Gastroesophageal sphincter (tissue), 3 donors: ENCODE results near the gene NKAIN2.

ENCODE experiments used
- CTCF ChIP-seq, 4 experiments: fragments of 200-600 bp in 2 of 4; fragments of 450-650 bp in 2 of 4; sonication (generic) in 1 of 4; IDR thresholded peaks; one replicate each; pipeline ENCODE4 v1.5.1; 2017 to 2019; ENCODE audit warnings: antibody characterized with exemption in 4 of 4, mild to moderate bottlenecking in 2 of 4, moderate library complexity in 2 of 4
- EP300 ChIP-seq: sonication (generic); formaldehyde crosslinking; IDR thresholded peaks from one replicate; pipeline ENCODE4 v1.6.1; 2017; ENCODE audit warnings: antibody characterized with exemption, mild to moderate bottlenecking
- POLR2A ChIP-seq, 2 donors: fragments of 450-650 bp; IDR thresholded peaks; one replicate each; pipeline ENCODE4 v1.6.1; 2017; ENCODE audit warnings: antibody characterized with exemption in 2 of 2, mild to moderate bottlenecking in 2 of 2, moderate library complexity in 1 of 2
- POLR2AphosphoS5 ChIP-seq: sonication (generic); formaldehyde crosslinking; IDR thresholded peaks from one replicate; pipeline ENCODE4 v1.6.1; 2017; ENCODE audit warnings: antibody characterized with exemption

DNA sequence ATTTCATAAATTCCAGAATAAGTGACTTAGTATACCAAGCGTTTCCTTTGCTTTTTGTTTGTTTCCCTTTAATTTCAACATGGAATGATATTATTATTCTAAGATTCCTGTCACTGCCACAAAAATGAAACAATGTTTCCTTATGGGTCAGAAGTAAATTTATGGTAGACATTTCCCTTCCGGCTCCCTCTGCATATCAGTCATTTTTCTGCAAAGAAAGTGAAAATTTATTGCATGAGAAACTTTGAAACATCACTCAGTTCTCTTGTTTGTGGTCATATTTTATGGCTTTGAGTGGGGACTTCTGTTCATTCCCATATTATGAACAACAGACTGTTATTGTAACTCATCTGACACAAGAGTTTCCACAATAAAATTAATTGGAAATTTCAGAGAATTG, 97.8 kb downstream of the NKAIN2 start:
- no peak for TF ChIP-seq POLR2A (IDR thresholded peaks at IDR 0.05)
- no peak for TF ChIP-seq CTCF (IDR thresholded peaks at IDR 0.05)
- no peak for TF ChIP-seq POLR2AphosphoS5
- no peak for TF ChIP-seq EP300
